ENCODE data around the gene HSPA1A.
"Not testable (repeated sequence)": the region's sequence is repeated elsewhere in the genome, so short reads cannot be mapped to it uniquely, and the experiment has no call there.

The HSPA1A gene

DNA sequence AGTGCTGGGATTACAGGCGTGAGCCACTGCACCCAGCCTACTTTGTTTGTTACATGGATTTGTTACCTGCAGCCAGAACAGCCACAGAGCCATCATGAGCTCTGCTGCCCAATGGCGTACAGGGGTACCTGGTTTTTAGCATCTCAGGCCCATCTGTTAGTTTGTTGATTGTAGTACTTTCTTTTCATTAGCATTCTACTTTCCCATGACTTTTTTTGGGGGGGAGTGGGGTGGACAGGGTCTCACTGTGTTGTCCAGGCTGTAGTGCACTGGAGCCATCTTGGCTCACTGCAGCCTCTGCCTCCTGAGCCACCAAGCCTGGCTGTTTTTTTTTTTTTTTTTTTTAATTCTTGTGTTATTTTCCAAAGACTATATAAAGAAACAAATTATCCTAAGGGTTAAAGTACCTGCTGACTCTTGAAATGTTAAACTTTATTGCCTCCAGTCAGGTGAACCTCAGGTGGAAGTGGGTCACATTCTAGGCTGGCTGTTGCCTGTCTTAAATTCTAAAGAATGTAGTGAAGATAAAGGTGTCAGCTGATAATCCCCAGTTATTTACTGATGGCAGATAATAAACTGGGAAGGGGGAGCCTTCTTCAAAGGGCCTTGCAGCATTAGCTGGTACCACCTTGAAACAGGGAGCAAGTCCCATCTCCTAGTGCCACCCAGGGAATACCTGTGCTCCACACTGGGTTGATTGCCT is 32.1 kb downstream of the HSPA1A start:
- no peaks in the 10 kb centered on the region for H3K9me3 ChIP-seq (ENCODE audit: insufficient read depth, low read depth, low read length)
- no peaks in the 10 kb centered on the region for H4K20me1 ChIP-seq (ENCODE audit: insufficient read depth, low read length, poor library complexity, severe bottlenecking)
- H3K9me2 ChIP-seq (replicated peaks; ENCODE audit: low read depth, low read length): no peaks in the 10 kb centered on the region
- H3K9ac ChIP-seq (ENCODE audit: low read depth, low read length, poor library complexity, severe bottlenecking): no peak overlapping the region
- 0 out of 2 replicates have a peak, but pooled peaks cover 2% of the 10 kb centered on the region for H3F3A ChIP-seq (ENCODE audit: low read depth)
- no peaks in the 10 kb centered on the region for H3K27me3 ChIP-seq (ENCODE audit: insufficient read depth, low read length, poor library complexity, severe bottlenecking)
- H3K4me2 ChIP-seq (ENCODE audit: low read depth, low read length, poor library complexity, severe bottlenecking): no peak overlapping the region
- no peak overlapping the region for H2AFZ ChIP-seq (ENCODE audit: low read length)
- H3K4me1 ChIP-seq (ENCODE audit: insufficient read depth, low read length, poor library complexity, severe bottlenecking): no peaks in the 10 kb centered on the region
- no peak overlapping the region for H3K4me3 ChIP-seq (ENCODE audit: low read length, poor library complexity, severe bottlenecking)
- no peaks in the 10 kb centered on the region for H3K36me3 ChIP-seq (ENCODE audit: insufficient read depth, low read length)
- no peaks in the 10 kb centered on the region for H3K79me2 ChIP-seq (ENCODE audit: insufficient read depth, low read length)
- TF ChIP-seq EZH2phosphoT487 (IDR thresholded peaks at IDR 0.05; ENCODE audit: borderline replicate concordance): no peak
- TF ChIP-seq, protein P1, sequence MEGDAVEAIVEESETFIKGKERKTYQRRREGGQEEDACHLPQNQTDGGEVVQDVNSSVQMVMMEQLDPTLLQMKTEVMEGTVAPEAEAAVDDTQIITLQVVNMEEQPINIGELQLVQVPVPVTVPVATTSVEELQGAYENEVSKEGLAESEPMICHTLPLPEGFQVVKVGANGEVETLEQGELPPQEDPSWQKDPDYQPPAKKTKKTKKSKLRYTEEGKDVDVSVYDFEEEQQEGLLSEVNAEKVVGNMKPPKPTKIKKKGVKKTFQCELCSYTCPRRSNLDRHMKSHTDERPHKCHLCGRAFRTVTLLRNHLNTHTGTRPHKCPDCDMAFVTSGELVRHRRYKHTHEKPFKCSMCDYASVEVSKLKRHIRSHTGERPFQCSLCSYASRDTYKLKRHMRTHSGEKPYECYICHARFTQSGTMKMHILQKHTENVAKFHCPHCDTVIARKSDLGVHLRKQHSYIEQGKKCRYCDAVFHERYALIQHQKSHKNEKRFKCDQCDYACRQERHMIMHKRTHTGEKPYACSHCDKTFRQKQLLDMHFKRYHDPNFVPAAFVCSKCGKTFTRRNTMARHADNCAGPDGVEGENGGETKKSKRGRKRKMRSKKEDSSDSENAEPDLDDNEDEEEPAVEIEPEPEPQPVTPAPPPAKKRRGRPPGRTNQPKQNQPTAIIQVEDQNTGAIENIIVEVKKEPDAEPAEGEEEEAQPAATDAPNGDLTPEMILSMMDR (conservative IDR thresholded peaks at IDR 0.05; ENCODE audit: low read length): no peak

DNA sequence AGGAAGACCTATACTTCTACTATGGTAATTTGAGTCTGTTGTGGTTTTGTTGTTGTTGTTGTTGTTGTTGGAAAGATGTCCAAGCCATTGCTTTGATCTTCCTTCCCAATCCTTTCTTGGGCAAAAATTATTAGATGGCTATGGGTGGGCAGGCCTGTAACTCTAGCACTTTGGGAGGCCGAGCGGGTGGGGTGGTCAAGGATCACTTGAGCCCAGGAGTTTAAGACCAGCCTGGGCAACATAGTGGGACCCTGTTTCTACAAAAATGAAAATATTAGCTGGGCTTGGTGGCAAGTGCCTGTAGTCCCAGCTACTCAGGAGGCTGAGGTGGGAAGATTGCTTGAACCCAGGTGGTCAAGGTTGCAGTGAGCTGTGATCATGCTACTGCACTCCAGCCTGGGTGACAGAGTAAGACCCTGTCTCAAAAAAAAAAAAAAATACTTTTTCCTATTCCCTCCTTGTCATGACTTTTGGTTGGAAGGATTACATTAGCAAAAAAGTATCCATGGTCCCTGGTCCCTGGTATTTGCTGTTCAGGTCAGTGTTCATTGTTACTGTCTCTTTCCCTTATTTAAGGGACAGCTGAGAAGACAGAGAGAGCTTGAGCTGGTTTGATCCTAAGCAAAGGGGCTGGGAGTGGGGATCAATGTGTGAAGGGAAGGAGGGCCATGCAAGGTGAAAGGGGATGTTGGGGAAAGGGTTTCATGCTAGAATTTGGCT is 35.6 kb downstream of the HSPA1A start:
- H3K9ac ChIP-seq (ENCODE audit: low read depth, low read length, poor library complexity, severe bottlenecking): no peak overlapping the region
- H4K20me1 ChIP-seq (ENCODE audit: insufficient read depth, low read length, poor library complexity, severe bottlenecking): no peaks in the 10 kb centered on the region
- H2AFZ ChIP-seq (ENCODE audit: low read length): no peak overlapping the region
- TF ChIP-seq, protein P1 (conservative IDR thresholded peaks at IDR 0.05; ENCODE audit: low read length): no peak
- H3K4me2 ChIP-seq (ENCODE audit: low read depth, low read length, poor library complexity, severe bottlenecking): no peak overlapping the region
- H3K36me3 ChIP-seq (ENCODE audit: insufficient read depth, low read length): no peaks in the 10 kb centered on the region
- H3K9me2 ChIP-seq (replicated peaks; ENCODE audit: low read depth, low read length): no peaks in the 10 kb centered on the region
- no peaks in the 10 kb centered on the region for H3K27me3 ChIP-seq (ENCODE audit: insufficient read depth, low read length, poor library complexity, severe bottlenecking)
- no peaks in the 10 kb centered on the region for H3K9me3 ChIP-seq (ENCODE audit: insufficient read depth, low read depth, low read length)
- H3F3A ChIP-seq (ENCODE audit: low read depth): no peaks in the 10 kb centered on the region
- no peak overlapping the region for H3K4me3 ChIP-seq (ENCODE audit: low read length, poor library complexity, severe bottlenecking)
- no peaks in the 10 kb centered on the region for H3K4me1 ChIP-seq (ENCODE audit: insufficient read depth, low read length, poor library complexity, severe bottlenecking)
- H3K79me2 ChIP-seq (ENCODE audit: insufficient read depth, low read length): no peaks in the 10 kb centered on the region

DNA sequence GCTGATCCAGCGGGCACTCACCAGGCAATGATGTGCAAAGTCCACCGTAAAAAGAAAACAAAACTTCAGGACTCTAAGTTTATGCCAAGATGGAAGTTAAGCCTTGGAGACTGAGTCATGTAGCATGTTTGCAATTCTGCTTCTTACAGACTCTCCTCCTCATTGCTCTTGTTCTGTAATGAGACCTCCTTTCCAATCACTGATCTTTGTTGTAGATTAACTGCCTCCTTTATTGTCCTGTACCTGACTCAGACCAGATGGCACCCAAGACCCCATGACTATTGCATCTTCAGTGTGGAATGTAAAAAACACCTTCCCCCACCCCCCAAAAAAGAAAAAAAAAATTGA is 36.1 kb downstream of the HSPA1A start:
- no peaks in the 10 kb centered on the region for H3K27me3 ChIP-seq (ENCODE audit: insufficient read depth, low read length, poor library complexity, severe bottlenecking)
- no peaks in the 10 kb centered on the region for H3K9me2 ChIP-seq (replicated peaks; ENCODE audit: low read depth, low read length)
- no peaks in the 10 kb centered on the region for H3K79me2 ChIP-seq (ENCODE audit: insufficient read depth, low read length)
- no peaks in the 10 kb centered on the region for H4K20me1 ChIP-seq (ENCODE audit: insufficient read depth, low read length, poor library complexity, severe bottlenecking)
- H3K9ac ChIP-seq (ENCODE audit: low read depth, low read length, poor library complexity, severe bottlenecking): no peak overlapping the region
- H3F3A ChIP-seq (ENCODE audit: low read depth): no peaks in the 10 kb centered on the region
- H3K4me3 ChIP-seq (ENCODE audit: low read length, poor library complexity, severe bottlenecking): no peak overlapping the region
- TF ChIP-seq EZH2phosphoT487 (IDR thresholded peaks at IDR 0.05; ENCODE audit: borderline replicate concordance): no peak
- TF ChIP-seq, protein P1 (conservative IDR thresholded peaks at IDR 0.05; ENCODE audit: low read length): no peak
- H3K4me1 ChIP-seq (ENCODE audit: insufficient read depth, low read length, poor library complexity, severe bottlenecking): no peaks in the 10 kb centered on the region
- H3K4me2 ChIP-seq (ENCODE audit: low read depth, low read length, poor library complexity, severe bottlenecking): no peak overlapping the region
- no peaks in the 10 kb centered on the region for H3K36me3 ChIP-seq (ENCODE audit: insufficient read depth, low read length)
- no peak overlapping the region for H2AFZ ChIP-seq (ENCODE audit: low read length)
- H3K9me3 ChIP-seq (ENCODE audit: insufficient read depth, low read depth, low read length): no peaks in the 10 kb centered on the region

DNA sequence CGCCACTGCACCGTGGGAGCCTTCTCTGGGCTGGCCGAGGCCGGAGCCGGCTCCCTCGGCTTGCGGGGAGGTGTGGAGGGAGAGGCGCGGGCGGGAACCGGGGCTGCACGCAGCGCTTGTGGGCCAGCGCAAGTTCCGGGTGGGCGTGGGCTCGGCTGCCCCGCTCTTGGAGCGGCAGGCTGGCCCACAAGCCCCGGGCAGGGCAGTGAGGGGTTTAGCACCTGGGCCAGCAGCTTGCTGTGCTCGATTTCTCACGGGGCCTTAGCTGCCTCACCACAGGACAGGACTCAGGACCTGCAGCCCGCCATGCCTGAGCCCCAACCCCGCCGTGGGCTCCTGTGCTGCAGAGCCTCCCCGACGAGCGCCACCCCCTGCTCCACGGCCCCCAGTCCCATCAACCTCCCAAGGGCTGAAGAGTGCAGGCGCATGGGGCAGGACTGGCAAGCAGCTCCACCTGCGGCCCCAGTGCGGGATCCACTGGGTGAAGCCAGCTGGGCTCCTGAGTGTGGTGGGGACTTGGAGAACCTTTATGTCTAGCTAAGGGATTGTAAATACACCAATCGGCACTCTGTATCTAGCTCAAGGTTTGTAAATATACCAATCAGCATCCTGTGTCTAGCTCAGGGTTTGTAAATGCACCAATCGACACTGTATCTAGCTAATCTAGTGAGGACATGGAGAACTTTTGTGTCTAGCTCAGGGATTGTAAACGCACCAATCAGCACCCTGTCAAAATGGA is 36.8 kb downstream of the HSPA1A start:
- not testable (repeated sequence) for H3K79me2 ChIP-seq (ENCODE audit: insufficient read depth, low read length); H3K9me2 ChIP-seq (replicated peaks; ENCODE audit: low read depth, low read length); H3K4me1 ChIP-seq (ENCODE audit: insufficient read depth, low read length, poor library complexity, severe bottlenecking); H2AFZ ChIP-seq (ENCODE audit: low read length); H3K9me3 ChIP-seq (ENCODE audit: insufficient read depth, low read depth, low read length); H4K20me1 ChIP-seq (ENCODE audit: insufficient read depth, low read length, poor library complexity, severe bottlenecking); H3K36me3 ChIP-seq (ENCODE audit: insufficient read depth, low read length); H3K27me3 ChIP-seq (ENCODE audit: insufficient read depth, low read length, poor library complexity, severe bottlenecking); H3F3A ChIP-seq (ENCODE audit: low read depth); H3K4me3 ChIP-seq (ENCODE audit: low read length, poor library complexity, severe bottlenecking); H3K4me2 ChIP-seq (ENCODE audit: low read depth, low read length, poor library complexity, severe bottlenecking); H3K9ac ChIP-seq (ENCODE audit: low read depth, low read length, poor library complexity, severe bottlenecking)

DNA sequence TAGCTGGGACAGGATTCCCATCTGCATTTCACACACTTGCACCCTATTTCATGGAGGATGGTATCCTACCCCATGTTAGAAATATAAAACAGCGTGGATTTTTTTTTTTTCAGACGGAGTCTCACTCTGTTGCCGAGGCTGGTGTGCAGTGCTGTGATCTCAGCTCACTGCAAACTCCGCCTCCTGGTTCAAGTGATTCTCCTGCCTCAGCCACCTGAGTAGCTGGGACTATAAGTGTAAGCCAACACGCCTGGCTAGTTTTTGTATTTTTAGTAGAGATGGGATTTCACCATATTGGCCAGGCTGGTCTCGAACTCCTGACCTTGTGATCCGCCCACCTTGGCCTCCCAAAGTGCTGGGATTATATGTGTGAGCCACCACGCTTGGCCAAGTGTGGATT is 42.4 kb downstream of the HSPA1A start:
- not testable (repeated sequence) for H3K9me2 ChIP-seq (replicated peaks; ENCODE audit: low read depth, low read length); H3K9me3 ChIP-seq (ENCODE audit: insufficient read depth, low read depth, low read length); H3K4me2 ChIP-seq (ENCODE audit: low read depth, low read length, poor library complexity, severe bottlenecking); H3K9ac ChIP-seq (ENCODE audit: low read depth, low read length, poor library complexity, severe bottlenecking); H3K79me2 ChIP-seq (ENCODE audit: insufficient read depth, low read length); H3K36me3 ChIP-seq (ENCODE audit: insufficient read depth, low read length); H3F3A ChIP-seq (ENCODE audit: low read depth); H4K20me1 ChIP-seq (ENCODE audit: insufficient read depth, low read length, poor library complexity, severe bottlenecking); H3K27me3 ChIP-seq (ENCODE audit: insufficient read depth, low read length, poor library complexity, severe bottlenecking); H2AFZ ChIP-seq (ENCODE audit: low read length); H3K4me3 ChIP-seq (ENCODE audit: low read length, poor library complexity, severe bottlenecking)
- peaks cover 11% of the 10 kb centered on the region for H3K4me1 ChIP-seq (ENCODE audit: insufficient read depth, low read length, poor library complexity, severe bottlenecking)
